Cardiac muscle cell (in vitro differentiated cells and primary cell): ENCODE results near the gene KLHL12. TPM values are rescaled to one million over a fixed set of nuclear protein-coding genes. Genes with fewer than 3 reads are reported as not detected.
A peak's percentile ranks its signal among the peaks of the same experiment; 100 is the strongest.

Experiments used
- DNase-seq, 2 donors: peaks; one replicate each; pipeline versions ENCODE4 v3.0.0 to v3.0.0-alpha.2; 2010 to 2017; ENCODE audit warnings: low read depth in 1 of 2, low spot score in 1 of 2
- H3K27ac ChIP-seq: fragments of 200-600 bp; sonication (generic); 2 replicates; pipeline ENCODE4 v1.5.1; 2016
- H3K27me3 ChIP-seq: fragments of 200-600 bp; sonication (generic); 2 replicates; pipeline ENCODE4 v1.6.0; 2016; ENCODE audit warnings: control low read depth
- H3K36me3 ChIP-seq: fragments of 200-600 bp; sonication (generic); 2 replicates; pipeline ENCODE4 v1.5.1; 2016; ENCODE audit warnings: control low read depth
- H3K4me1 ChIP-seq: fragments of 200-600 bp; sonication (generic); 2 replicates; pipeline ENCODE4 v1.8.1; 2017; ENCODE audit warnings: low read depth, mild to moderate bottlenecking, mixed run types
- H3K4me3 ChIP-seq: fragments of 200-600 bp; sonication (generic); 2 replicates; pipeline ENCODE4 v1.5.1; 2016; ENCODE audit warnings: mild to moderate bottlenecking
- H3K9me3 ChIP-seq: fragments of 200-600 bp; sonication (generic); 2 replicates; pipeline ENCODE4 v1.5.1; 2017; ENCODE audit warnings: low read depth, mild to moderate bottlenecking, control low read depth
- CTCF ChIP-seq: IDR thresholded peaks from 2 replicates; pipeline ENCODE4 v1.5.1; 2012; ENCODE audit warnings: low read depth, mild to moderate bottlenecking, low read length
- polyA plus RNA-seq: library from polyadenylated mRNA; unstranded; fragments of >200 nt; fragmentation: Nextera tagmentation; extraction: Ambion mirVana; gene quantifications from 2 replicates; pipeline ENCODE4 v1.2.1, GENCODE V29; 2016
- total RNA-seq: library from RNA; depleted of rRNA; stranded (reverse); fragments of >200 nt; gene quantifications from 2 replicates; pipeline ENCODE4 v1.2.3, GENCODE V29; 2016

The KLHL12 gene
- total and polyA plus RNA-seq, 2 experiments from 2014 or later, result 24.4 to 42.0 TPM

- Histone ChIP-seq H3K27me3 (peaks cover 15% of the 10 kb centered on the region), H3K4me1 (peaks cover 6% of the 10 kb centered on the region)
Measured at GRCh38 chr1:202968351-202968750, 41.3 kb upstream of the KLHL12 start.

GRCh38 chr1:202967684-202968281 lies 40.7 kb upstream of the KLHL12 start:
- H3K4me3 ChIP-seq, result peak overlapping the region; percentile 73
- H3K9me3 ChIP-seq, result no peaks in the 10 kb centered on the region
- no peak for DNase-seq
- no peak overlapping the region for H3K27ac ChIP-seq
- peaks cover 9% of the 10 kb centered on the region for H3K27me3 ChIP-seq
- TF ChIP-seq CTCF, result no peak
- peaks cover 6% of the 10 kb centered on the region for H3K4me1 ChIP-seq
- no peaks in the 10 kb centered on the region for H3K36me3 ChIP-seq

More at GRCh38 chr1:202968351-202968750, 41.3 kb upstream of the KLHL12 start:
- H3K36me3 ChIP-seq, result no peaks in the 10 kb centered on the region
- no peak for TF ChIP-seq CTCF
- peak overlapping the region; percentile 73 for H3K4me3 ChIP-seq
- no peak for DNase-seq
- no peaks in the 10 kb centered on the region for H3K9me3 ChIP-seq
- H3K27ac ChIP-seq, result no peak overlapping the region

- no peak overlapping the region for H3K27ac ChIP-seq
- DNase-seq, result no peak
- no peaks in the 10 kb centered on the region for H3K9me3 ChIP-seq
- peaks cover 6% of the 10 kb centered on the region for H3K4me1 ChIP-seq
- peak overlapping the region; percentile 73 for H3K4me3 ChIP-seq
- TF ChIP-seq CTCF, result no peak
- H3K27me3 ChIP-seq, result no peaks in the 10 kb centered on the region
- peaks cover 3% of the 10 kb centered on the region for H3K36me3 ChIP-seq
Measured at GRCh38 chr1:202966006-202966898, 39.2 kb upstream of the KLHL12 start.

- H3K27ac ChIP-seq, result peak overlapping the region; percentile 30
- H3K27me3 ChIP-seq, result no peaks in the 10 kb centered on the region
- no peak for TF ChIP-seq CTCF
- peaks cover 3% of the 10 kb centered on the region for H3K36me3 ChIP-seq
- no peaks in the 10 kb centered on the region for H3K9me3 ChIP-seq
- no peak overlapping the region for H3K4me3 ChIP-seq
- no peak for DNase-seq
- H3K4me1 ChIP-seq, result peaks cover 6% of the 10 kb centered on the region
Measured at GRCh38 chr1:202965422-202965821, 38.4 kb upstream of the KLHL12 start.

- Histone ChIP-seq H3K36me3 (peaks cover 3% of the 10 kb centered on the region), H3K27ac (peak overlapping the region; percentile 30), H3K9me3 (no peaks in the 10 kb centered on the region), H3K4me1 (peaks cover 6% of the 10 kb centered on the region), H3K27me3 (no peaks in the 10 kb centered on the region), H3K4me3 (no peak overlapping the region)
- DNase-seq, result peak in 1 of 2 donors; percentile 73
- TF ChIP-seq CTCF, result no peak
Measured at GRCh38 chr1:202964791-202965410, 37.9 kb upstream of the KLHL12 start.
